Suprapubic skin (tissue), 4 donors: Measurements from ENCODE around the gene TNS3. TPM values are rescaled to one million over a fixed set of nuclear protein-coding genes. Genes with fewer than 3 reads are reported as not detected.
A peak's percentile ranks its signal among the peaks of the same experiment; 100 is the strongest.

Experiments
- DNase-seq, 2 donors: peaks; one replicate each; pipeline ENCODE4 v3.0.0-alpha.2; 2019; ENCODE audit warnings: low spot score in 2 of 2
- H3K27ac ChIP-seq: fragments of 200-600 bp; sonication (generic); one replicate; pipeline ENCODE4 v1.5.1; 2019
- H3K27me3 ChIP-seq: fragments of 200-600 bp; sonication (generic); one replicate; pipeline ENCODE4 v1.5.1; 2019
- H3K36me3 ChIP-seq: fragments of 200-600 bp; sonication (generic); one replicate; pipeline ENCODE4 v1.5.1; 2019
- H3K4me1 ChIP-seq: fragments of 200-600 bp; sonication (generic); one replicate; pipeline ENCODE4 v1.5.1; 2019
- H3K4me3 ChIP-seq: fragments of 200-600 bp; sonication (generic); one replicate; pipeline ENCODE4 v1.5.1; 2019; ENCODE audit warnings: mild to moderate bottlenecking
- H3K9me3 ChIP-seq: fragments of 200-600 bp; sonication (generic); one replicate; pipeline ENCODE4 v1.5.1; 2019
- EP300 ChIP-seq: sonication (generic); formaldehyde crosslinking; IDR thresholded peaks from one replicate; pipeline ENCODE4 v1.6.1; 2017; ENCODE audit warnings: antibody characterized with exemption
- POLR2A ChIP-seq, 2 donors: fragments of 450-650 bp; IDR thresholded peaks; one replicate each; pipeline ENCODE4 v1.6.1; 2017; ENCODE audit warnings: antibody characterized with exemption in 2 of 2, mild to moderate bottlenecking in 2 of 2, moderate library complexity in 2 of 2
- POLR2AphosphoS5 ChIP-seq, 3 donors: sonication (generic); formaldehyde crosslinking; IDR thresholded peaks; one replicate each; pipeline ENCODE4 v1.6.1; 2017; ENCODE audit warnings: antibody characterized with exemption in 3 of 3
- WGBS: methylation state at CpG from one replicate; pipeline ENCODE4 v1.1.5; 2018; 5-methylcytosine and 5-hydroxymethylcytosine counted together
- total RNA-seq, 4 donors: library from RNA; depleted of rRNA; stranded (reverse); fragments of >200 nt; gene quantifications; one replicate each; pipeline ENCODE4 v1.1.0, GENCODE V29; 2016
- TF ChIP-seq, protein P1 (sequence below), 2 donors: fragments of 200-600 bp in 1 of 2; fragments of 450-650 bp in 1 of 2; sonication (generic) in 1 of 2; IDR thresholded peaks; one replicate each; pipeline ENCODE4 v1.5.1; 2016 to 2019; ENCODE audit warnings: antibody characterized with exemption in 2 of 2, mild to moderate bottlenecking in 1 of 2, moderate library complexity in 1 of 2

Gene TNS3
- total RNA-seq, 4 donors from 2014 or later = 14.3 to 53.0 (median 31.9) TPM

DNA sequence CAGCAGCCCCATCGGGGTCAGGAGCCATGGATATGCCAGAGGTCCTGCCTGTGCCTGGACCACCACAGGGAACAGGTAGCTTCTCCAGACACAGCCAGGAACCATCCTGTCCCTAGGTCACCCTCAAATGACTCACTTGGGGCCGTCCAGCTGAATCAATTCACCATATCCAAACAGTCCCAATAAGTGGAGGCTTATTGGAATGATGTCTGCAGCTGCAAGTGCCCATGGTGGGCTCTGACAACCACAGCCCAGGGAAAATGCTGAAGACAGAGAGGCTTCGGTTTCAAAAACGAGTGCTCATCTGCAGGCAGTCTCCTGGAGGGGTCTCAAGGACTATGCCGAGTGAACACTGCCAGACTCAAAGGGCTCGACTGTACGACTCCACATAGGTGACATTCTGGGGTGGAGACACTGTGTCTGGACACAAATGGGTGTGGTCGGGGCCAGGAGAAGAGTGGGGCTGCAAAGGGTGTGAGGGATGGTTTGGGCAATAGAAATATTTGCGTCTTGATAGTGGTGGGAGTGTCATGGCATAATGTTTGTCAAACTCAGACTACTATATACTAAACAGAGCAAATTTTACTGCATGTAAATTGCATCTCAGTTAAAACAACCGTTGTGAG is 204.8 kb downstream of the TNS3 start:
- Histone ChIP-seq H3K27ac (no peak overlapping the region), H3K4me1 (peaks cover 20% of the 10 kb centered on the region), H3K27me3 (no peaks in the 10 kb centered on the region), H3K4me3 (no peak overlapping the region), H3K36me3 (no peaks in the 10 kb centered on the region), H3K9me3 (no peaks in the 10 kb centered on the region)
- no peak for TF ChIP-seq POLR2A (IDR thresholded peaks at IDR 0.05)
- TF ChIP-seq EP300 = no peak
- TF ChIP-seq, protein P1, sequence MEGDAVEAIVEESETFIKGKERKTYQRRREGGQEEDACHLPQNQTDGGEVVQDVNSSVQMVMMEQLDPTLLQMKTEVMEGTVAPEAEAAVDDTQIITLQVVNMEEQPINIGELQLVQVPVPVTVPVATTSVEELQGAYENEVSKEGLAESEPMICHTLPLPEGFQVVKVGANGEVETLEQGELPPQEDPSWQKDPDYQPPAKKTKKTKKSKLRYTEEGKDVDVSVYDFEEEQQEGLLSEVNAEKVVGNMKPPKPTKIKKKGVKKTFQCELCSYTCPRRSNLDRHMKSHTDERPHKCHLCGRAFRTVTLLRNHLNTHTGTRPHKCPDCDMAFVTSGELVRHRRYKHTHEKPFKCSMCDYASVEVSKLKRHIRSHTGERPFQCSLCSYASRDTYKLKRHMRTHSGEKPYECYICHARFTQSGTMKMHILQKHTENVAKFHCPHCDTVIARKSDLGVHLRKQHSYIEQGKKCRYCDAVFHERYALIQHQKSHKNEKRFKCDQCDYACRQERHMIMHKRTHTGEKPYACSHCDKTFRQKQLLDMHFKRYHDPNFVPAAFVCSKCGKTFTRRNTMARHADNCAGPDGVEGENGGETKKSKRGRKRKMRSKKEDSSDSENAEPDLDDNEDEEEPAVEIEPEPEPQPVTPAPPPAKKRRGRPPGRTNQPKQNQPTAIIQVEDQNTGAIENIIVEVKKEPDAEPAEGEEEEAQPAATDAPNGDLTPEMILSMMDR (IDR thresholded peaks at IDR 0.05) = no peak
- no peak for TF ChIP-seq POLR2AphosphoS5 (IDR thresholded peaks at IDR 0.05)
- peak in 1 of 2 donors; percentile 42 for DNase-seq
- 77% methylated on average over 10 of the region's 10 CpGs for WGBS

DNA sequence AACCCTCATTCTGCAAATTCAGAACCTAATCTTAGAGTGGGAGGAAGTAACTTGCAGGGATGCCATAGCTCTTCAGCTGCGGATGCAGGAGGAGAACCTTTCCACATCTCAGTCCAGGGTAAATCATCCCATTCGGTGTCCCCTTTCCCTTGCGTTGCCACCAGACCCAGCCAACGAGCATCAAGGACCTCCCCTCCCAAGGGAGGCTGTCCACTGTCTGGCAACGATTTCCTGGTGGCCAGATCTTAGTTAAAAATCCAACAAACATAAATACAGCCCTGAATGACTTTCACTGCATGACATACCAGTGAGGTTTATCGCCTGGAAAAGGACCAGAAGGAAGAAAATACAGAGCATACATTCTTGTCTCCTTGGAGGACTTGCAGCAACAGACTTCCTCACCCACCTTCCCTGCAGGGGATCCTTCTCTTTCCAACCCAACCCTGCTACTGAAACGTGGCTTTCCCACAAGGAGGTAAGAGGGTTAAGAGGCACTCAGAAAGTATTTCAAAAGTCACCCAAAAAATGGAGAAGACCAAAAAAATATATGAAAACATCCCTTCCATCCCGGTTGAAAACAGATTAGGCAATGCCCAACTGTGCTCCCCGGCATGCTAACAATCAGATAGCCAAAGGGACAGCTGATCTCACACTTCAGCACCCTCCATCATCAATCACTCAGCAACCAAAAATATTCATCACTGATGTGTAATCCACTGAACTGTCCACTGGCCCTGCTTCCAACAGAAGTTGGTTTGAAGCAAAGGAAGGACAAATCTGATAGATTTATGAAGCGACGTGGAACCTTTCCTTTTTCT is 206.6 kb downstream of the TNS3 start:
- Histone ChIP-seq H3K36me3 (no peaks in the 10 kb centered on the region), H3K4me3 (no peak overlapping the region), H3K27me3 (no peaks in the 10 kb centered on the region), H3K9me3 (no peaks in the 10 kb centered on the region), H3K27ac (no peak overlapping the region), H3K4me1 (peaks cover 31% of the 10 kb centered on the region)
- peak in 1 of 2 donors; percentile 22 for DNase-seq
- 35% methylated on average over 10 of the region's 11 CpGs for WGBS
- no peak for TF ChIP-seq EP300
- no peak for TF ChIP-seq POLR2A (IDR thresholded peaks at IDR 0.05)
- TF ChIP-seq POLR2AphosphoS5 (IDR thresholded peaks at IDR 0.05) = no peak
- TF ChIP-seq, protein P1 (IDR thresholded peaks at IDR 0.05) = no peak

DNA sequence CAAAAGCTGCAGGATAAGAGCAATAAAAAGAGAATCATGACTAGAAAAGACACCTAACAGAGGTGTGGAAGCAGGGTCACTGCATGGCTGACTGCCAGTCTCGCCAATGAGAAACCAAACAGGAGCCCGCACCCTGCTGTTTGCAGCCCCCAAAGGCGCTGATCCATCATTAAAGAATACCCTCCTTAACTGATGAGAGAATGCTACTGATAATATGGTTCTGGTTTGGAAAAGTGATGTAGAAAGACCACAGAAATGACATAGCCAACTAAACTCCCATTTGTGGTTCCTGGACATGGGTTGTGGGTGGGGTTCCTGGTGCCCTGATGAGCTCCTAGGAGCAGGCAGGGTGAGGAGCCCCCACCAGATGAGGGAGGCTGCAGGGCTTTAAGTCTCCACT is 207.4 kb downstream of the TNS3 start:
- WGBS = 96% methylated on average over 3 of the region's 3 CpGs
- Histone ChIP-seq H3K4me3 (no peak overlapping the region), H3K36me3 (no peaks in the 10 kb centered on the region), H3K27me3 (no peaks in the 10 kb centered on the region), H3K27ac (no peak overlapping the region), H3K4me1 (peaks cover 23% of the 10 kb centered on the region), H3K9me3 (no peaks in the 10 kb centered on the region)
- TF ChIP-seq POLR2AphosphoS5 (IDR thresholded peaks at IDR 0.05) = no peak
- TF ChIP-seq, protein P1 (IDR thresholded peaks at IDR 0.05) = no peak
- no peak for TF ChIP-seq EP300
- TF ChIP-seq POLR2A (IDR thresholded peaks at IDR 0.05) = no peak
- DNase-seq = peak in 1 of 2 donors; percentile 31

DNA sequence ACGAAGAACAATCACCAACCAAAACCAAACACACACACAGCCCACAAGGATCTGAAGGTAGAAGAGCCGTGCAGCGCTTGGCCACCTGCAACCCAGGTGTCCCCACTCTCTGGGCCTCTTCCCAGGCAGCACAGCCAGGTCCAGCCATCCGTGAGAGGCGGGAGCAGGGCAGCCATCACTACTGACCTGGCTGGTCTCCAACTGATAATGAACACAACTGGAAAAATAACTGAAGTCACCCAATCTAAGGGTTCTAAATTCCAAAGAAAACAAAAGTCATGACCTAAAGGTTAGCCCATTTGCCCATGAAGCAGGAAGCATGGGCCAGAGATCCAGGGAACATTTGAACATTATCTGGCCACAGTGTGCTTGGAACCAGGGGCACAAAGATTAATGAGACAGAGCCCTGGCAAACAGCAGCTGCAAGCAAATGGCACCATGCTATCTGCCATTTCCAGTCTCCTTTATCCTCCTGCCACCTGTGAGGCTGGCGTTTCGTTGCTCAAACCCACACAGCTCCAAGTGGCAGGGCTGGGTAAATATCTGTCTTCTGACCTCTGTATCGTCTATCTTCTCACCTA is 207.9 kb downstream of the TNS3 start:
- no peak overlapping the region for H3K4me3 ChIP-seq
- H3K9me3 ChIP-seq = no peaks in the 10 kb centered on the region
- H3K4me1 ChIP-seq = peaks cover 22% of the 10 kb centered on the region
- no peak overlapping the region for H3K27ac ChIP-seq
- no peaks in the 10 kb centered on the region for H3K27me3 ChIP-seq
- peak in 1 of 2 donors; percentile 13 for DNase-seq
- WGBS = 81% methylated on average over 8 of the region's 8 CpGs
- TF ChIP-seq EP300 = no peak
- TF ChIP-seq, protein P1 (IDR thresholded peaks at IDR 0.05) = no peak
- no peak for TF ChIP-seq POLR2AphosphoS5 (IDR thresholded peaks at IDR 0.05)
- no peak for TF ChIP-seq POLR2A (IDR thresholded peaks at IDR 0.05)
- peaks cover 5% of the 10 kb centered on the region for H3K36me3 ChIP-seq
